ENCODE results near the gene DGUOK. TPM values are rescaled to one million over a fixed set of nuclear protein-coding genes. Genes with fewer than 3 reads are reported as not detected.

Gene DGUOK
- total RNA-seq, 2 experiments from 2014 or later = 64.1 to 72.3 TPM

- no peak for DNase-seq
- CTCF ChIA-PET = interaction anchor here (1.2 kb wide), 1 partner anchor 294 kb away, joined by 3 read pairs; the partner anchor contains the start of gene MTHFD2
- Mint-ChIP-seq H3K27me3 (peaks cover 2% of the 10 kb centered on the region), H3K4me3 (no peak overlapping the region), H3K4me1 (peaks cover 15% of the 10 kb centered on the region), H3K36me3 (ENCODE audit: low read depth) (no peaks in the 10 kb centered on the region), H3K9me3 (no peaks in the 10 kb centered on the region), H3K27ac (no peak overlapping the region)
- POLR2A ChIA-PET = no interaction called here
These were observed 21.7 kb upstream of the DGUOK start for GRCh38 chr2:73904952-73905351.

- no peak overlapping the region for H3K4me3 Mint-ChIP-seq
- POLR2A ChIA-PET = no interaction called here
- no peak overlapping the region for H3K27ac Mint-ChIP-seq
- no peaks in the 10 kb centered on the region for H3K36me3 Mint-ChIP-seq (ENCODE audit: low read depth)
- no peaks in the 10 kb centered on the region for H3K27me3 Mint-ChIP-seq
- CTCF ChIA-PET = interaction anchor here (1.0 to 1.3 kb wide), 4 partner anchors 10 to 241 kb away, joined by 3 to 6 read pairs (median 5); partner anchors contain the start of gene BOLA3
- peaks cover 9% of the 10 kb centered on the region for H3K4me1 Mint-ChIP-seq
- no peaks in the 10 kb centered on the region for H3K9me3 Mint-ChIP-seq
- DNase-seq = no peak
These were observed 19.7 kb upstream of the DGUOK start for GRCh38 chr2:73906847-73907505.

- Mint-ChIP-seq H3K4me3 (no peak overlapping the region), H3K27me3 (no peaks in the 10 kb centered on the region), H3K27ac (no peak overlapping the region), H3K4me1 (peaks cover 3% of the 10 kb centered on the region), H3K36me3 (ENCODE audit: low read depth) (no peaks in the 10 kb centered on the region), H3K9me3 (no peaks in the 10 kb centered on the region)
- DNase-seq = peak; percentile 58
- CTCF ChIA-PET = interaction anchor here (0.6 to 4.8 kb wide), 14 partner anchors 9 to 346 kb away, joined by 3 to 25 read pairs (median 4); partner anchors contain the start of genes BOLA3 and MOB1A
- POLR2A ChIA-PET = no interaction called here
These were observed 18.7 kb upstream of the DGUOK start for GRCh38 chr2:73907840-73908452.

- Mint-ChIP-seq H3K4me1 (peaks cover 3% of the 10 kb centered on the region), H3K27me3 (no peaks in the 10 kb centered on the region), H3K4me3 (no peak overlapping the region), H3K27ac (no peak overlapping the region), H3K36me3 (ENCODE audit: low read depth) (no peaks in the 10 kb centered on the region), H3K9me3 (no peaks in the 10 kb centered on the region)
- POLR2A ChIA-PET = no interaction called here
- CTCF ChIA-PET = interaction anchor here (0.6 to 4.8 kb wide), 6 partner anchors 9 to 67 kb away, joined by 3 to 25 read pairs (median 3); no protein-coding TSS in a partner anchor
- no peak for DNase-seq
These were observed 17.7 kb upstream of the DGUOK start for GRCh38 chr2:73908689-73909652.

GRCh38 chr2:73910873-73911547, 15.7 kb upstream of the DGUOK start:
- no peak for DNase-seq
- H3K9me3 Mint-ChIP-seq = no peaks in the 10 kb centered on the region
- H3K27me3 Mint-ChIP-seq = no peaks in the 10 kb centered on the region
- H3K36me3 Mint-ChIP-seq (ENCODE audit: low read depth) = no peaks in the 10 kb centered on the region
- ChIA-PET CTCF (interaction anchor here (0.6 to 4.8 kb wide), 3 partner anchors 11 to 288 kb away, joined by 3 to 25 read pairs (median 4); no protein-coding TSS in a partner anchor), POLR2A (no interaction called here)
- no peak overlapping the region for H3K4me3 Mint-ChIP-seq
- peaks cover 9% of the 10 kb centered on the region for H3K4me1 Mint-ChIP-seq
- H3K27ac Mint-ChIP-seq = no peak overlapping the region

GRCh38 chr2:73911548-73912208, 15.0 kb upstream of the DGUOK start:
- ChIA-PET CTCF (interaction anchor here (0.6 to 4.8 kb wide), 2 partner anchors 10 to 71 kb away, joined by 3 to 25 read pairs; no protein-coding TSS in a partner anchor), POLR2A (no interaction called here)
- no peaks in the 10 kb centered on the region for H3K36me3 Mint-ChIP-seq (ENCODE audit: low read depth)
- no peaks in the 10 kb centered on the region for H3K9me3 Mint-ChIP-seq
- H3K27ac Mint-ChIP-seq = no peak overlapping the region
- H3K4me3 Mint-ChIP-seq = no peak overlapping the region
- DNase-seq = no peak
- peaks cover 9% of the 10 kb centered on the region for H3K4me1 Mint-ChIP-seq
- H3K27me3 Mint-ChIP-seq = no peaks in the 10 kb centered on the region

GRCh38 chr2:73913414-73914054, 13.1 kb upstream of the DGUOK start:
- POLR2A ChIA-PET = interaction anchor here (0.7 kb wide), 1 partner anchor 597 kb away, joined by 4 read pairs; no protein-coding TSS in a partner anchor

GRCh38 chr2:73914667-73915066, 12.0 kb upstream of the DGUOK start:
- Mint-ChIP-seq H3K4me3 (no peak overlapping the region), H3K9me3 (no peaks in the 10 kb centered on the region), H3K4me1 (peaks cover 6% of the 10 kb centered on the region), H3K27me3 (no peaks in the 10 kb centered on the region), H3K36me3 (ENCODE audit: low read depth) (no peaks in the 10 kb centered on the region), H3K27ac (no peak overlapping the region)
- ChIA-PET POLR2A (no interaction called here), CTCF (interaction anchor here (0.6 to 1.2 kb wide), 4 partner anchors 18 to 730 kb away, joined by 4 to 6 read pairs (median 4); no protein-coding TSS in a partner anchor)
- no peak for DNase-seq

More at GRCh38 chr2:73913414-73914054, 13.1 kb upstream of the DGUOK start:
- Mint-ChIP-seq H3K27ac (no peak overlapping the region), H3K36me3 (ENCODE audit: low read depth) (no peaks in the 10 kb centered on the region), H3K9me3 (no peaks in the 10 kb centered on the region), H3K4me1 (peaks cover 6% of the 10 kb centered on the region), H3K4me3 (no peak overlapping the region), H3K27me3 (no peaks in the 10 kb centered on the region)
- CTCF ChIA-PET = no interaction called here
- no peak for DNase-seq

GRCh38 chr2:73915437-73915993, 11.2 kb upstream of the DGUOK start:
- POLR2A ChIA-PET = no interaction called here
- Mint-ChIP-seq H3K9me3 (no peaks in the 10 kb centered on the region), H3K36me3 (ENCODE audit: low read depth) (no peaks in the 10 kb centered on the region), H3K4me3 (no peak overlapping the region), H3K27ac (no peak overlapping the region), H3K27me3 (no peaks in the 10 kb centered on the region), H3K4me1 (peaks cover 6% of the 10 kb centered on the region)
- DNase-seq = no peak
- CTCF ChIA-PET = interaction anchor here (0.7 to 1.2 kb wide), 2 partner anchors 19 to 23 kb away, joined by 4 to 5 read pairs; no protein-coding TSS in a partner anchor

GRCh38 chr2:73916666-73917065, 10.0 kb upstream of the DGUOK start:
- ChIA-PET POLR2A (no interaction called here), CTCF (no interaction called here)
- Mint-ChIP-seq H3K9me3 (no peaks in the 10 kb centered on the region), H3K4me3 (no peak overlapping the region), H3K27me3 (no peaks in the 10 kb centered on the region), H3K36me3 (ENCODE audit: low read depth) (no peaks in the 10 kb centered on the region), H3K27ac (no peak overlapping the region), H3K4me1 (peaks cover 6% of the 10 kb centered on the region)
- DNase-seq = no peak

GRCh38 chr2:73917296-73917695, 9.4 kb upstream of the DGUOK start:
- Mint-ChIP-seq H3K27ac (no peak overlapping the region), H3K4me1 (peaks cover 6% of the 10 kb centered on the region), H3K4me3 (no peak overlapping the region), H3K36me3 (ENCODE audit: low read depth) (no peaks in the 10 kb centered on the region), H3K27me3 (no peaks in the 10 kb centered on the region), H3K9me3 (no peaks in the 10 kb centered on the region)
- ChIA-PET CTCF (no interaction called here), POLR2A (no interaction called here)
- DNase-seq = no peak

Measured in activated CD4-positive, alpha-beta T cell treated with anti-CD3 and anti-CD28 coated beads, Interleukin-2, amount 10 ng/mL, durations not matched to agents 7 days and 5 days (primary cell).